NB4 (cell line): Measurements from ENCODE around the gene ADAMTS12.

ENCODE experiments used
- CTCF ChIP-seq: IDR thresholded peaks from one replicate; pipeline ENCODE4 v1.5.1; 2012; ENCODE audit warnings: low read depth, low read length
- MAX ChIP-seq: IDR thresholded peaks from 2 replicates; pipeline ENCODE4 v1.6.1; 2011; ENCODE audit warnings: low read depth, low read length
- MYC ChIP-seq: IDR thresholded peaks from 2 replicates; pipeline ENCODE4 v1.6.1; 2011; ENCODE audit warnings: low read depth, low read length
- POLR2A ChIP-seq: IDR thresholded peaks from 2 replicates; pipeline ENCODE4 v1.6.1; 2011; ENCODE audit warnings: mild to moderate bottlenecking; ENCODE audit not compliant: insufficient read length; ENCODE audit errors: extremely low read depth

GRCh38 chr5:33601881-33602280 lies 289.9 kb downstream of the ADAMTS12 start:
- TF ChIP-seq CTCF (no peak), POLR2A (no peak), MAX (no peak), MYC (no peak)
